ENCODE results near the gene MFRP.

MFRP gene

GRCh38 chr11:119381181-119381988 is 34.9 kb upstream of the MFRP start, which contains the start of gene USP2:
TSS of gene USP2 (minus strand) at chr11:119381690. CDS start at chr11:119373480, 8,210 bp downstream.
- in situ Hi-C loops (cut with MboI; ENCODE audit: low pct_unique_long_range_greater_than_20kb, low sequenced_read_pairs, unreplicated experiment): no loop called here
- TF ChIP-seq, protein P1, sequence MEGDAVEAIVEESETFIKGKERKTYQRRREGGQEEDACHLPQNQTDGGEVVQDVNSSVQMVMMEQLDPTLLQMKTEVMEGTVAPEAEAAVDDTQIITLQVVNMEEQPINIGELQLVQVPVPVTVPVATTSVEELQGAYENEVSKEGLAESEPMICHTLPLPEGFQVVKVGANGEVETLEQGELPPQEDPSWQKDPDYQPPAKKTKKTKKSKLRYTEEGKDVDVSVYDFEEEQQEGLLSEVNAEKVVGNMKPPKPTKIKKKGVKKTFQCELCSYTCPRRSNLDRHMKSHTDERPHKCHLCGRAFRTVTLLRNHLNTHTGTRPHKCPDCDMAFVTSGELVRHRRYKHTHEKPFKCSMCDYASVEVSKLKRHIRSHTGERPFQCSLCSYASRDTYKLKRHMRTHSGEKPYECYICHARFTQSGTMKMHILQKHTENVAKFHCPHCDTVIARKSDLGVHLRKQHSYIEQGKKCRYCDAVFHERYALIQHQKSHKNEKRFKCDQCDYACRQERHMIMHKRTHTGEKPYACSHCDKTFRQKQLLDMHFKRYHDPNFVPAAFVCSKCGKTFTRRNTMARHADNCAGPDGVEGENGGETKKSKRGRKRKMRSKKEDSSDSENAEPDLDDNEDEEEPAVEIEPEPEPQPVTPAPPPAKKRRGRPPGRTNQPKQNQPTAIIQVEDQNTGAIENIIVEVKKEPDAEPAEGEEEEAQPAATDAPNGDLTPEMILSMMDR (IDR thresholded peaks at IDR 0.05; ENCODE audit: extremely low read depth, insufficient read depth, missing control alignments): peak; percentile 93
- peak; percentile 94 for DNase-seq (ENCODE audit: low spot score)

DNA sequence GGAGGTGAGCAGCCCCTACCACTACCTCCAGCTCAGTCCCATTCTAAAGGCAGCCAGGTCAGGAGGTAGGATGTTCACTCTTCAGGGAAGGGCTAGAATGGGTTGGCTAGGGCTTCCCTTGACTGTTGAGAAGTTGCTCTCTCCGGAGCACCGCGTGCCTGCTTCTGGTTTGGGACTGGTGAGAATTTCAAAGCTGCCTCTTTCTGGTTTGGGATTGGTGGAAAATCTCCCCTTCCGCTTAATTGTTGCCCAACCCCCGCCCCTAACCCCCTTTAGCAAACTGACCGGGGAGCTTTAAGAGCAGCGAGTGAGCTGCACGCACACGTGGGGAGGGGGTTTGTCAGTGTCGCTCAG is 34.3 kb upstream of the MFRP start:
- DNase-seq (ENCODE audit: low spot score): no peak
- TF ChIP-seq, protein P1 (IDR thresholded peaks at IDR 0.05; ENCODE audit: extremely low read depth, insufficient read depth, missing control alignments): no peak
- in situ Hi-C loops (cut with MboI; ENCODE audit: low pct_unique_long_range_greater_than_20kb, low sequenced_read_pairs, unreplicated experiment): no loop called here

DNA sequence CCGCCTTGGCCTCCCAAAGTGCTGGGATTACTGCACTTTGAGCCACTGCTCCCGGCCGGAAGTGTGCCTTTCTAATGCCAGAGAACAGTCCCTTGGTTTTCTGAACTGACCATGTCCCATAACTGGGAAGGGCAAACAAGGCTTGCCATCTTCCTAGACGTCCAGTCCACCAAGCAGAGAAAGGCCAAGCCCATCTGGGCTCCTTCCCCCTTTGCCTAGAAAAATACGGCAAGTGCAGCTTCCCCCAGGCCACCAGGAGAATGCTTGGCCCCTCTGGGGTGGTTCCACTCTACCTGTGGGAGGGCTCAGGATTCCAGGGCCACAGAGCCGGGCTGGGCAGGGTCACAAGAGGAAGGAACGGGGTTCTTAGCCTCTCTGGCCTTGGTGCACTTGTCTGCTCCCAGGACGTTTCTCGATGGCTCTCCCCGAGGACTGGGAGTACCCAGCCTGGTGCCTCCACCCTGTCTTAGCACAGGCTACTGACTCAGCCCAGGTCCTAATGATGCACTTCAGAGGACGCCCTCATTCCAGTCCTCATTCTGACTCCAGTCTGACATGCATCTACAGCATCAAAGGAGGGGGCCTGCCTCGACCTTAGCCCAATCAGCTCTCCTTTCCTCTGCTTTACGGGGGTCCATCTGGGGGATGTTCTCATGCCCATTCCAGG is 33.8 kb upstream of the MFRP start:
- in situ Hi-C loops (cut with MboI; ENCODE audit: low pct_unique_long_range_greater_than_20kb, low sequenced_read_pairs, unreplicated experiment): no loop called here
- peak; percentile 15 for DNase-seq (ENCODE audit: low spot score)
- TF ChIP-seq, protein P1 (IDR thresholded peaks at IDR 0.05; ENCODE audit: extremely low read depth, insufficient read depth, missing control alignments): no peak

GRCh38 chr11:119378851-119379465 is 32.5 kb upstream of the MFRP start:
- peak; percentile 1 for DNase-seq (ENCODE audit: low spot score)
- TF ChIP-seq, protein P1 (IDR thresholded peaks at IDR 0.05; ENCODE audit: extremely low read depth, insufficient read depth, missing control alignments): no peak
- in situ Hi-C loops (cut with MboI; ENCODE audit: low pct_unique_long_range_greater_than_20kb, low sequenced_read_pairs, unreplicated experiment): no loop called here

GRCh38 chr11:119377961-119378667 is 31.6 kb upstream of the MFRP start:
- in situ Hi-C loops (cut with MboI; ENCODE audit: low pct_unique_long_range_greater_than_20kb, low sequenced_read_pairs, unreplicated experiment): no loop called here
- TF ChIP-seq, protein P1 (IDR thresholded peaks at IDR 0.05; ENCODE audit: extremely low read depth, insufficient read depth, missing control alignments): no peak
- peak; percentile 5 for DNase-seq (ENCODE audit: low spot score)

All from GM13977 (cell line).